HCT116 (cell line): ENCODE results near the gene PTRHD1. TPM values are rescaled to one million over a fixed set of nuclear protein-coding genes. Genes with fewer than 3 reads are reported as not detected.

Source experiments
- ATAC-seq: fragments of 200-7000 bp; cut with Tn5 transposase; 2 replicates; pipeline ENCODE4 v1.9.1; 2020; ENCODE audit warnings: mild to moderate bottlenecking, moderate library complexity
- Bru-seq: library from RNA; stranded (reverse); fragments of 400-500 nt; gene quantifications from one replicate; lab custom pipeline; 2021; lab: Mats Ljungman, UMichigan
- BruChase-seq, 2 experiments: library from RNA; stranded (reverse); fragments of 400-500 nt; gene quantifications; one replicate each; lab custom pipeline; 2021; lab: Mats Ljungman, UMichigan
- BruUV-seq: library from RNA; stranded (reverse); fragments of 400-500 nt; replicated peaks from 2 replicates; lab custom pipeline; 2021; lab: Mats Ljungman, UMichigan
- CTCF ChIA-PET: fragments of 300-600 bp; sonication (Branson Sonifier 250); formaldehyde crosslinking; loops from one replicate; lab custom pipeline; 2021; ENCODE audit warnings: antibody characterized with exemption; lab: Charles Lee
- POLR2A ChIA-PET: fragments of 300-600, 350-600 bp; sonication (Branson Sonifier 250); formaldehyde crosslinking; loops from one replicate; lab custom pipeline; 2021; ENCODE audit warnings: antibody characterized with exemption; lab: Charles Lee
- RAD21 ChIA-PET, 2 experiments: fragments of 300-600 bp; sonication (Branson Sonifier 250); formaldehyde crosslinking; loops; one replicate each; lab custom pipeline; 2023; ENCODE audit warnings: low total read pairs in 2 of 2; ENCODE audit not compliant: uncharacterized antibody in 2 of 2, unreplicated experiment in 2 of 2, low non-redundant PET in 1 of 2; lab: Charles Lee
- DNase-seq: peaks from one replicate; pipeline ENCODE4 v3.0.0-alpha.2; 2010; ENCODE audit warnings: low read depth, low spot score
- H2AFZ ChIP-seq: fragments of 200-600 bp; shearing (Covaris generic), sonication (generic); 2 replicates; pipeline ENCODE4 v1.6.1; 2017; ENCODE audit warnings: low read depth, mixed run types, mixed read lengths, antibody characterized with exemption, low read length; ENCODE audit not compliant: poor library complexity, severe bottlenecking
- H3K27ac ChIP-seq: 2 replicates; pipeline ENCODE4 v1.5.1; 2012; ENCODE audit warnings: low read depth, low read length
- H3K27me3 ChIP-seq: fragments of 200-600 bp; sonication (generic); 2 replicates; pipeline ENCODE4 v1.6.1; 2016; ENCODE audit warnings: mixed run types, low read length, mixed read lengths; ENCODE audit not compliant: insufficient read depth
- H3K36me3 ChIP-seq, 2 experiments: fragments of 200-500 bp in 1 of 2; fragments of 200-600 bp in 1 of 2; sonication (Bioruptor generic) in 1 of 2; sonication (generic) in 1 of 2; 2 replicates each; pipeline versions ENCODE4 v1.5.1 to v1.6.1; 2014 to 2016; ENCODE audit warnings: low read length in 2 of 2, inconsistent platforms in 1 of 2, mixed read lengths in 1 of 2, mixed run types in 1 of 2; ENCODE audit not compliant: insufficient read depth in 2 of 2, control insufficient read depth in 1 of 2
- H3K4me1 ChIP-seq, 2 experiments: fragments of 200-600 bp in 1 of 2; sonication (generic) in 1 of 2; 2 replicates each; pipeline versions ENCODE4 v1.5.1 to v1.6.1; 2012 to 2017; ENCODE audit warnings: low read length in 2 of 2, inconsistent platforms in 1 of 2, mild to moderate bottlenecking in 1 of 2, mixed read lengths in 1 of 2, mixed run types in 1 of 2, moderate library complexity in 1 of 2; ENCODE audit not compliant: insufficient read depth in 2 of 2, control insufficient read depth in 1 of 2
- H3K4me2 ChIP-seq: fragments of 200-600 bp; sonication (generic); 2 replicates; pipeline ENCODE4 v1.6.1; 2017; ENCODE audit warnings: mixed run types, low read length, mixed read lengths
- H3K4me3 ChIP-seq, 2 experiments: fragments of 200-600 bp in 1 of 2; sonication (generic) in 1 of 2; replicated peaks in 1 of 2; 2 replicates each; pipeline ENCODE4 v1.5.1; 2011 to 2016; ENCODE audit warnings: low read length in 2 of 2, control low read depth in 1 of 2, low read depth in 1 of 2, mild to moderate bottlenecking in 1 of 2, mixed read lengths in 1 of 2, mixed run types in 1 of 2
- H3K79me2 ChIP-seq: fragments of 200-600 bp; sonication (generic); 2 replicates; pipeline ENCODE4 v1.6.1; 2017; ENCODE audit warnings: mild to moderate bottlenecking, mixed run types, low read length, moderate library complexity, mixed read lengths; ENCODE audit not compliant: insufficient read depth
- H3K9ac ChIP-seq: fragments of 200-600 bp; sonication (generic); 2 replicates; pipeline ENCODE4 v1.6.1; 2016; ENCODE audit warnings: low read length, mixed read lengths
- H3K9me2 ChIP-seq: fragments of 200-600 bp; sonication (generic), shearing (Covaris generic); 2 replicates; pipeline ENCODE4 v1.6.1; 2017; ENCODE audit warnings: mixed run types, mild to moderate bottlenecking, moderate library complexity; ENCODE audit not compliant: insufficient read depth
- H3K9me3 ChIP-seq, 2 experiments: fragments of 200-500 bp in 1 of 2; fragments of 200-600 bp in 1 of 2; sonication (Bioruptor generic) in 1 of 2; sonication (generic) in 1 of 2; 2 replicates each; pipeline ENCODE4 v1.6.1; 2014 to 2017; ENCODE audit warnings: low read length in 2 of 2, mixed read lengths in 2 of 2, inconsistent platforms in 1 of 2, low read depth in 1 of 2, mild to moderate bottlenecking in 1 of 2, mixed run types in 1 of 2, moderate library complexity in 1 of 2; ENCODE audit not compliant: control insufficient read depth in 1 of 2, insufficient read depth in 1 of 2
- H4K20me1 ChIP-seq: fragments of 200-600 bp; sonication (generic), shearing (Covaris generic); 2 replicates; pipeline ENCODE4 v1.6.1; 2017; ENCODE audit warnings: mixed run types, mild to moderate bottlenecking, moderate library complexity; ENCODE audit not compliant: insufficient read depth
- ATF3 ChIP-seq: IDR thresholded peaks from 2 replicates; pipeline ENCODE4 v1.6.1; 2012
- CBX3 ChIP-seq: IDR thresholded peaks from 2 replicates; pipeline ENCODE4 v1.6.1; 2012; ENCODE audit warnings: low read depth
- CEBPB ChIP-seq: IDR thresholded peaks from 2 replicates; pipeline ENCODE4 v1.6.1; 2012; ENCODE audit warnings: low read depth
- EGR1 ChIP-seq: IDR thresholded peaks from 2 replicates; pipeline ENCODE4 v1.6.1; 2012; ENCODE audit warnings: low read depth
- ELF1 ChIP-seq: IDR thresholded peaks from 2 replicates; pipeline ENCODE4 v1.6.1; 2012; ENCODE audit warnings: low read depth, borderline replicate concordance
- EZH2 ChIP-seq: fragments of 200-600 bp; sonication (generic); IDR thresholded peaks from 2 replicates; pipeline ENCODE4 v1.6.1; 2017; ENCODE audit warnings: antibody characterized with exemption, mixed run types
- EZH2phosphoT487 ChIP-seq: fragments of 200-600 bp; IDR thresholded peaks from 2 replicates; pipeline ENCODE4 v1.6.1; 2018; ENCODE audit warnings: antibody characterized with exemption, borderline replicate concordance
- FOSL1 ChIP-seq: IDR thresholded peaks from 2 replicates; pipeline ENCODE4 v1.6.1; 2012; ENCODE audit warnings: low read depth
- MAX ChIP-seq: IDR thresholded peaks from 2 replicates; pipeline ENCODE4 v1.6.1; 2012
- POLR2A ChIP-seq: IDR thresholded peaks from 2 replicates; pipeline ENCODE4 v1.7.0; 2011; ENCODE audit warnings: borderline replicate concordance; ENCODE audit not compliant: insufficient read depth, insufficient read length; ENCODE audit errors: extremely low read depth
- RAD21 ChIP-seq: IDR thresholded peaks from 2 replicates; pipeline ENCODE4 v1.6.1; 2012; ENCODE audit warnings: low read depth, mild to moderate bottlenecking
- SIN3A ChIP-seq: IDR thresholded peaks from 2 replicates; pipeline ENCODE4 v1.6.1; 2012; ENCODE audit warnings: low read depth
- SRF ChIP-seq: IDR thresholded peaks from 2 replicates; pipeline ENCODE4 v1.6.1; 2012; ENCODE audit warnings: low read depth
- TCF7L2 ChIP-seq: IDR thresholded peaks from 2 replicates; pipeline ENCODE4 v1.7.0; 2011; ENCODE audit warnings: borderline replicate concordance, inconsistent platforms; ENCODE audit not compliant: insufficient read depth, insufficient read length; ENCODE audit errors: extremely low read depth
- YY1 ChIP-seq: IDR thresholded peaks from 2 replicates; pipeline ENCODE4 v1.6.1; 2011; ENCODE audit warnings: low read length, low read depth, moderate library complexity, mild to moderate bottlenecking; ENCODE audit not compliant: insufficient replicate concordance; ENCODE audit errors: extremely low read depth
- ZBTB33 ChIP-seq: IDR thresholded peaks from 2 replicates; pipeline ENCODE4 v1.6.1; 2011; ENCODE audit warnings: mild to moderate bottlenecking, low read length, moderate library complexity; ENCODE audit not compliant: insufficient replicate concordance; ENCODE audit errors: extremely low read depth
- ZFX ChIP-seq: fragments of 450-650 bp; IDR thresholded peaks from 2 replicates; pipeline ENCODE4 v1.6.1; 2017
- intact Hi-C: fragments of 100-400 bp; cut with micrococcal nuclease; formaldehyde crosslinking; loops from 2 replicates; pipeline ENCODE4 v1.10.0; 2022
- long read RNA-seq: library from polyadenylated mRNA; unstranded; transcript quantifications from one replicate; pipeline ENCODE4 v2.0.0, GENCODE V29; 2021; ENCODE audit not compliant: unreplicated experiment
- polyA plus RNA-seq: library from polyadenylated mRNA; unstranded; fragments of >200 nt; gene quantifications from 2 replicates; pipeline ENCODE4 v1.2.1, GENCODE V29; 2012; ENCODE audit warnings: missing spikeins
- total RNA-seq: library from RNA; stranded (reverse); gene quantifications from one replicate; pipeline ENCODE4 v1.2.1, GENCODE V29; 2021; ENCODE audit not compliant: unreplicated experiment
- TF ChIP-seq, protein P1 (sequence below): IDR thresholded peaks from 2 replicates; pipeline ENCODE4 v1.6.1; 2012; ENCODE audit warnings: low read depth

The PTRHD1 gene, protein sequence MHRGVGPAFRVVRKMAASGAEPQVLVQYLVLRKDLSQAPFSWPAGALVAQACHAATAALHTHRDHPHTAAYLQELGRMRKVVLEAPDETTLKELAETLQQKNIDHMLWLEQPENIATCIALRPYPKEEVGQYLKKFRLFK
- total RNA-seq (24.3 TPM), Bru-seq, nascent RNA (percentile 63 among the genes with signal in this experiment), BruChase-seq, experiment 1, labeled RNA remaining after a 6-hour chase (percentile 80 among the genes with signal in this experiment), BruChase-seq, experiment 2, labeled RNA remaining after a 2-hour chase (percentile 60 among the genes with signal in this experiment)
- polyA plus RNA-seq: 44.5 and 56.2 TPM in 2 replicates
- long read RNA-seq, transcript PTRHD1-201 (2 exons, 1,105 nt): major isoform, 26 of 27 reads
- long read RNA-seq, partial matches to known transcripts: 0 of 27 reads
- long read RNA-seq, other reads (novel, unspliced or antisense): 0 of 27 reads

GRCh38 chr2:24792874-24793760, at the start of gene PTRHD1, which contains the start of gene CENPO:
Gene PTRHD1, minus strand, starts transcription at chr2:24793391. Its CDS starts 14 bp downstream, at chr2:24793377.
Gene CENPO, plus strand, starts transcription at chr2:24793425. Its CDS starts 495 bp downstream, at chr2:24793920.
- BruUV-seq: no TSS peak
- Histone ChIP-seq H3K9me2 (no peaks in the 10 kb centered on the region), H3K4me3 (peak within 1 kb of the TSS; percentile 59 to 97), H3K27me3 (no peaks in the 10 kb centered on the region), H4K20me1 (no peaks in the 10 kb centered on the region), H3K4me2 (peak within 1 kb of the TSS; percentile 83), H3K4me1 (peaks cover 12 to 34% of the 10 kb centered on the region in 2 experiments), H3K27ac (peak within 1 kb of the TSS; percentile 91), H3K9ac (peak within 1 kb of the TSS; percentile 92), H3K36me3 (peaks cover 0 to 22% of the 10 kb centered on the region in 2 experiments; a peak in 1 of 4 replicates), H3K9me3 (no peaks in the 10 kb centered on the region), H3K79me2 (peaks cover 48% of the 10 kb centered on the region), H2AFZ (peak within 1 kb of the TSS; percentile 59)
- DNase-seq: peak; percentile 94
- RAD21 ChIA-PET: interaction anchor here in 1 of 2 experiments (0.6 to 1.4 kb wide), 2 partner anchors 26 to 35 kb away, joined by 3 to 5 read pairs; no protein-coding TSS in a partner anchor
- intact Hi-C loops: loop anchor here (2.0 kb wide), 1 partner anchor 302 kb away; the partner anchor contains the start of gene NCOA1
- CTCF ChIA-PET: interaction anchor here (1.1 to 1.6 kb wide), 4 partner anchors 17 to 371 kb away, joined by 3 to 6 read pairs (median 5); no protein-coding TSS in a partner anchor
- ATAC-seq: peak; percentile 90
- POLR2A ChIA-PET: interaction anchor here (1.0 kb wide), 1 partner anchor 336 kb away, joined by 3 read pairs; no protein-coding TSS in a partner anchor
- TF ChIP-seq POLR2A (peak; percentile 87), ZFX (peak; percentile 43), MAX (peak; percentile 78), CBX3 (peak; percentile 19; the same call in 1 of the 2 replicates), FOSL1 (no peak), YY1 (peak; percentile 100), SRF (no peak), EGR1 (peak; percentile 83), SIN3A (peak; percentile 82), ATF3 (no peak), CEBPB (no peak), RAD21 (peak; percentile 41), ZBTB33 (no peak), EZH2 (no peak), ELF1 (no peak; the same call in 1 of the 2 replicates), EZH2phosphoT487 (no peak), TCF7L2 (peak; percentile 70)
- TF ChIP-seq, protein P1, sequence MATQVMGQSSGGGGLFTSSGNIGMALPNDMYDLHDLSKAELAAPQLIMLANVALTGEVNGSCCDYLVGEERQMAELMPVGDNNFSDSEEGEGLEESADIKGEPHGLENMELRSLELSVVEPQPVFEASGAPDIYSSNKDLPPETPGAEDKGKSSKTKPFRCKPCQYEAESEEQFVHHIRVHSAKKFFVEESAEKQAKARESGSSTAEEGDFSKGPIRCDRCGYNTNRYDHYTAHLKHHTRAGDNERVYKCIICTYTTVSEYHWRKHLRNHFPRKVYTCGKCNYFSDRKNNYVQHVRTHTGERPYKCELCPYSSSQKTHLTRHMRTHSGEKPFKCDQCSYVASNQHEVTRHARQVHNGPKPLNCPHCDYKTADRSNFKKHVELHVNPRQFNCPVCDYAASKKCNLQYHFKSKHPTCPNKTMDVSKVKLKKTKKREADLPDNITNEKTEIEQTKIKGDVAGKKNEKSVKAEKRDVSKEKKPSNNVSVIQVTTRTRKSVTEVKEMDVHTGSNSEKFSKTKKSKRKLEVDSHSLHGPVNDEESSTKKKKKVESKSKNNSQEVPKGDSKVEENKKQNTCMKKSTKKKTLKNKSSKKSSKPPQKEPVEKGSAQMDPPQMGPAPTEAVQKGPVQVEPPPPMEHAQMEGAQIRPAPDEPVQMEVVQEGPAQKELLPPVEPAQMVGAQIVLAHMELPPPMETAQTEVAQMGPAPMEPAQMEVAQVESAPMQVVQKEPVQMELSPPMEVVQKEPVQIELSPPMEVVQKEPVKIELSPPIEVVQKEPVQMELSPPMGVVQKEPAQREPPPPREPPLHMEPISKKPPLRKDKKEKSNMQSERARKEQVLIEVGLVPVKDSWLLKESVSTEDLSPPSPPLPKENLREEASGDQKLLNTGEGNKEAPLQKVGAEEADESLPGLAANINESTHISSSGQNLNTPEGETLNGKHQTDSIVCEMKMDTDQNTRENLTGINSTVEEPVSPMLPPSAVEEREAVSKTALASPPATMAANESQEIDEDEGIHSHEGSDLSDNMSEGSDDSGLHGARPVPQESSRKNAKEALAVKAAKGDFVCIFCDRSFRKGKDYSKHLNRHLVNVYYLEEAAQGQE: no peak
